GM12891 (cell line): Measurements from ENCODE around the gene MIA.

Source experiments
- POLR2A ChIP-seq: IDR thresholded peaks from 2 replicates; pipeline ENCODE4 v1.6.1; 2011; ENCODE audit warnings: low read depth, low read length, control low read depth
- POLR2AphosphoS5 ChIP-seq: IDR thresholded peaks from 2 replicates; pipeline ENCODE4 v1.6.1; 2011; ENCODE audit warnings: low read depth, low read length, control low read depth

DNA sequence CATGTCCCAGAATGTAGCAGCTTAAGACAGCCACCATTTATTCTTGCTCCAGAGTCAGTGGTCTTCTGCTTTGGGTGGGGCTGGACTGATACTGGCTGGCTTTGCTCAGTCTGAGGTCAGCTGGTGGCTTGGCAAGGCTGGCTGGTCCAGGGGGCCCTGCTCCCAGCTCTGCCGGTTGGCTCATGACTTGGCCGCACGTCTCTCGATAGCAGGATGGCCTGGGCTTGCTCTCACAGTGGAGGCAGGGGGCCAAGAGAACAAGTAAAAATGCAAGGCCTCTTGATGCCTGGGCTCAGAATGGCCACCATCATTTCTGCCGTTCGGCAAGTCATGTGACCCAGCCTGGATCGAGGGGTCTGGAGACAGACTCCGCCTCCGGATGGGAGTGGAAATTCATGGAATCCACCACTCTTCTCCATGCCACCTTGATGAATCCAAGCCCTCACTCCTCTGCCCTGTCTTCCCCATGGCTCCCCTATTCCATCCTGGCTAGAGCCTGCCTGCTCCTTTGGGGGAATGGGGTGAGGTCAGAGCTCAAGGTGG lies 38.1 kb upstream of the MIA start:
- TF ChIP-seq POLR2A: no peak
- no peak for TF ChIP-seq POLR2AphosphoS5
